Measurements from ENCODE around the gene TMEM140. TPM values are rescaled to one million over a fixed set of nuclear protein-coding genes. Genes with fewer than 3 reads are reported as not detected.

The TMEM140 gene
- total and polyA plus RNA-seq, 2 experiments from 2014 or later = 20.8 to 23.1 TPM

GRCh38 chr7:135151132-135151531 lies 3.3 kb downstream of the TMEM140 start:
- TF ChIP-seq CTCF (IDR thresholded peaks at IDR 0.05; ENCODE audit: poor library complexity) = no peak
- TF ChIP-seq EZH2 (IDR thresholded peaks at IDR 0.05; ENCODE audit: borderline replicate concordance) = no peak
- no peak for TF ChIP-seq EZH2phosphoT487 (IDR thresholded peaks at IDR 0.05; ENCODE audit: low read depth, severe bottlenecking, unreplicated experiment)
- 96% methylated on average over 2 of the region's 2 CpGs for WGBS (ENCODE audit: low lambda C conversion rate, missing lambda C conversion rate)
- Histone ChIP-seq H3K27me3 (no peaks in the 10 kb centered on the region), H3K36me3 (replicated peaks; ENCODE audit: insufficient read depth, low read depth) (no peaks in the 10 kb centered on the region), H3K9me3 (ENCODE audit: low read depth) (peaks cover 5% of the 10 kb centered on the region), H3K4me1 (ENCODE audit: insufficient read depth) (peaks cover 4% of the 10 kb centered on the region), H3K27ac (no peak overlapping the region), H2AFZ (no peak overlapping the region), H3K9me2 (replicated peaks; ENCODE audit: insufficient read depth) (no peaks in the 10 kb centered on the region), H3K4me2 (no peak overlapping the region), H3K79me2 (peaks cover 14% of the 10 kb centered on the region), H3K4me3 (no peak overlapping the region), H4K20me1 (ENCODE audit: insufficient read depth, poor library complexity, severe bottlenecking) (no peaks in the 10 kb centered on the region)
- no peak for DNase-seq (ENCODE audit: low spot score)

DNA sequence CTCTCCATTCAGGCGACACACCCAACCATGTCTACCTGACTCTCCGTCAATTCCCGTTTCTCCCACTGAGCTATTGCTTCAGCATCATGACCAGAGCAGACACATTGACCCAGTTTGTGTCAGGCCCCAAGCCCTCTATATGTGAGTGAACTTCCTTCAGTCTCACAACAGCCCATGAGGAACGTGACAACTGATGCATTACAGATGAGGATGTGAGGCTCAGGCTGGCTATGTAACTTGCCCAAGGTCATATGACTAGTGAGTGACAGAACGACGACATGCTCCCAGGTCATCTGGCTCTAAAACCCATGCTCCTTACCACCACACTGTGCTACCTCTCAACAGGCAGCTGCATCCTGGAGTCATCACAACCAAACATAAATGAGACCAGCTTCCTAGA lies 3.7 kb downstream of the TMEM140 start:
- Histone ChIP-seq H4K20me1 (ENCODE audit: insufficient read depth, poor library complexity, severe bottlenecking) (no peaks in the 10 kb centered on the region), H3K79me2 (peaks cover 16% of the 10 kb centered on the region), H3K27ac (no peak overlapping the region), H3K4me1 (ENCODE audit: insufficient read depth) (peaks cover 4% of the 10 kb centered on the region), H3K36me3 (replicated peaks; ENCODE audit: insufficient read depth, low read depth) (no peaks in the 10 kb centered on the region), H3K4me3 (no peak overlapping the region), H2AFZ (no peak overlapping the region), H3K4me2 (no peak overlapping the region), H3K9me2 (replicated peaks; ENCODE audit: insufficient read depth) (no peaks in the 10 kb centered on the region), H3K27me3 (no peaks in the 10 kb centered on the region), H3K9me3 (ENCODE audit: low read depth) (peaks cover 9% of the 10 kb centered on the region)
- no peak for DNase-seq (ENCODE audit: low spot score)
- WGBS (ENCODE audit: low lambda C conversion rate, missing lambda C conversion rate) = 88% methylated on average over 6 of the region's 6 CpGs
- TF ChIP-seq EZH2 (IDR thresholded peaks at IDR 0.05; ENCODE audit: borderline replicate concordance) (no peak), EZH2phosphoT487 (IDR thresholded peaks at IDR 0.05; ENCODE audit: low read depth, severe bottlenecking, unreplicated experiment) (no peak), CTCF (IDR thresholded peaks at IDR 0.05; ENCODE audit: poor library complexity) (no peak)

DNA sequence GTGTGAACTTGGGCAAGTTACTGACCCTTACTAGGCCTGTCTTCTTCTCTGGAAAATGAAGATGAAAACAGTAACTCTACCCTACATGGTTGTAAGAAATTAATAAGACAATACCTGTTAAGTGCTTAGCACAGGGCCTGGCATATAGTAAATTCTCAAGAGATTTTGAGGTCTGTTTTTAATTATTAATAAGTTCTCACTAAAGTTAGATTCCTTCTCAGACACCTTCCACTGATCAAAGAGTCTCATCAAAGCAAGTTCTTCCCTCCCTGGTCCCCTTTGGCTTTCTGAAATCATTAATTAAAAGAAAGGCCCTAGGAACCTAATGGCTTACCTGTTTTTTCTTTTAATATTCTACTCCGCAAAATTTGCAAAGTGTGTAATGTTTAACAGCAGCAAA lies 4.6 kb downstream of the TMEM140 start:
- TF ChIP-seq CTCF (IDR thresholded peaks at IDR 0.05; ENCODE audit: poor library complexity) (no peak), EZH2 (IDR thresholded peaks at IDR 0.05; ENCODE audit: borderline replicate concordance) (no peak), EZH2phosphoT487 (IDR thresholded peaks at IDR 0.05; ENCODE audit: low read depth, severe bottlenecking, unreplicated experiment) (no peak)
- Histone ChIP-seq H3K4me2 (no peak overlapping the region), H3K27me3 (no peaks in the 10 kb centered on the region), H3K9me2 (replicated peaks; ENCODE audit: insufficient read depth) (no peaks in the 10 kb centered on the region), H3K27ac (no peak overlapping the region), H2AFZ (no peak overlapping the region), H3K4me1 (ENCODE audit: insufficient read depth) (no peaks in the 10 kb centered on the region), H3K4me3 (no peak overlapping the region), H3K9me3 (ENCODE audit: low read depth) (peaks cover 9% of the 10 kb centered on the region), H3K79me2 (peaks cover 18% of the 10 kb centered on the region), H3K36me3 (replicated peaks; ENCODE audit: insufficient read depth, low read depth) (no peaks in the 10 kb centered on the region), H4K20me1 (ENCODE audit: insufficient read depth, poor library complexity, severe bottlenecking) (no peaks in the 10 kb centered on the region)
- WGBS (ENCODE audit: low lambda C conversion rate, missing lambda C conversion rate) = 93% methylated on average over 1 of the region's 1 CpG
- no peak for DNase-seq (ENCODE audit: low spot score)

DNA sequence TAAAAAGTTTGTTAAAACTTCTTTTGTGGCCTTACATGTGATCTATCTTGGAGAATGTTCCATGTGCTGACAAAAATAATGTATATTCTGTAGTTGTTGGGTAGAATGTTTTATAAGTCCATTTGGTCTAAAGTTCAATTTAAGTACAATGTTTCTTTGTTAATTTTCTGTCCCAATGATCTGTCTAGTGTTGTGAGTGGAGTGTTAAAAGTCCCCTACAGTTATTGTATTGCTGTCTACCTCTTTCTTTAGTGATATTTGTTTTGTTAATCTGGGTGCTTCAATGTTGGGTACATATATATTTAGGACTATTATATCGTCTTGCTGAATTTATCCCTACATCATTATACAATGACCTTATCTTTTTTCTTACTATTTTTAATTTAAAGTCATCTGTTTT lies 6.9 kb downstream of the TMEM140 start:
- Histone ChIP-seq H3K9me3 (ENCODE audit: low read depth) (peaks cover 9% of the 10 kb centered on the region), H3K79me2 (peaks cover 15% of the 10 kb centered on the region), H3K4me1 (ENCODE audit: insufficient read depth) (no peaks in the 10 kb centered on the region), H3K27me3 (no peaks in the 10 kb centered on the region), H3K36me3 (replicated peaks; ENCODE audit: insufficient read depth, low read depth) (no peaks in the 10 kb centered on the region), H3K4me3 (no peak overlapping the region), H3K27ac (no peak overlapping the region), H3K9me2 (replicated peaks; ENCODE audit: insufficient read depth) (no peaks in the 10 kb centered on the region), H3K4me2 (no peak overlapping the region), H4K20me1 (ENCODE audit: insufficient read depth, poor library complexity, severe bottlenecking) (no peaks in the 10 kb centered on the region), H2AFZ (no peak overlapping the region)
- TF ChIP-seq CTCF (IDR thresholded peaks at IDR 0.05; ENCODE audit: poor library complexity) (no peak), EZH2phosphoT487 (IDR thresholded peaks at IDR 0.05; ENCODE audit: low read depth, severe bottlenecking, unreplicated experiment) (no peak), EZH2 (IDR thresholded peaks at IDR 0.05; ENCODE audit: borderline replicate concordance) (no peak)
- no peak for DNase-seq (ENCODE audit: low spot score)
- WGBS (ENCODE audit: low lambda C conversion rate, missing lambda C conversion rate) = 58% methylated on average over 1 of the region's 1 CpG

Measured in hepatocyte (in vitro differentiated cells).